HepG2 (cell line): ENCODE data around the gene DHX8. TPM values are rescaled to one million over a fixed set of nuclear protein-coding genes. Genes with fewer than 3 reads are reported as not detected.
A peak's percentile ranks its signal among the peaks of the same experiment; 100 is the strongest.

Experiments
- ARNT ChIP-seq: fragments of 450-650 bp; IDR thresholded peaks from 2 replicates; pipeline ENCODE4 v1.6.1; 2017
- BRD4 ChIP-seq: sonication (generic); formaldehyde crosslinking; IDR thresholded peaks from 2 replicates; pipeline ENCODE4 v1.4.0; 2020; ENCODE audit warnings: missing genetic modification reagents
- FOXA3 ChIP-seq: IDR thresholded peaks from 2 replicates; pipeline ENCODE4 v1.6.1; 2016; ENCODE audit warnings: missing genetic modification reagents, missing compliant biosample characterization
- GATAD2A ChIP-seq: IDR thresholded peaks from 2 replicates; pipeline ENCODE4 v1.6.1; 2016
- HNRNPL ChIP-seq: fragments of 200-400 bp; formaldehyde crosslinking; IDR thresholded peaks from 2 replicates; pipeline ENCODE4 v1.6.1; 2017; ENCODE audit warnings: mild to moderate bottlenecking, low read depth, low read length
- SIX4 ChIP-seq: sonication (generic); formaldehyde crosslinking; IDR thresholded peaks from 2 replicates; pipeline ENCODE4 v1.4.0; 2020; ENCODE audit warnings: missing genetic modification reagents
- SSRP1 ChIP-seq: IDR thresholded peaks from 2 replicates; pipeline ENCODE4 v1.6.1; 2016; ENCODE audit warnings: control low read depth
- SUZ12 ChIP-seq: fragments of 150-350 bp; IDR thresholded peaks from 2 replicates; pipeline ENCODE4 v1.6.1; 2014; ENCODE audit warnings: low read depth, low read length
- SYNCRIP ChIP-seq: fragments of 200-400 bp; formaldehyde crosslinking; IDR thresholded peaks from 2 replicates; pipeline ENCODE4 v1.6.1; 2018; ENCODE audit warnings: mild to moderate bottlenecking, low read depth, low read length; ENCODE audit not compliant: insufficient read depth
- TAF15 ChIP-seq: fragments of 200-400 bp; formaldehyde crosslinking; IDR thresholded peaks from one replicate; pipeline ENCODE4 v1.6.1; 2018; ENCODE audit warnings: mild to moderate bottlenecking, low read depth, low read length; ENCODE audit not compliant: poor library complexity, severe bottlenecking
- TBX2 ChIP-seq: sonication (generic); formaldehyde crosslinking; IDR thresholded peaks from 2 replicates; pipeline ENCODE4 v1.5.0; 2020; ENCODE audit warnings: missing genetic modification reagents, mild to moderate bottlenecking, borderline replicate concordance
- TFAP4 ChIP-seq: sonication (generic); IDR thresholded peaks from 2 replicates; pipeline ENCODE4 v1.6.1; 2016; ENCODE audit warnings: low read depth, borderline replicate concordance
- ZFAT ChIP-seq: sonication (generic); formaldehyde crosslinking; conservative IDR thresholded peaks from 2 replicates; pipeline ENCODE4 v1.8.1; 2023; ENCODE audit warnings: missing genetic modification reagents, inconsistent platforms
- ZNF224 ChIP-seq: sonication (generic); formaldehyde crosslinking; IDR thresholded peaks from 2 replicates; pipeline ENCODE4 v1.5.0; 2020; ENCODE audit warnings: mild to moderate bottlenecking, missing genetic modification reagents
- ZNF230 ChIP-seq: sonication (generic); formaldehyde crosslinking; IDR thresholded peaks from 2 replicates; pipeline ENCODE4 v1.4.0; 2020; ENCODE audit warnings: mild to moderate bottlenecking, missing genetic modification reagents
- polyA plus RNA-seq, 8 experiments: library from polyadenylated mRNA; depleted of rRNA in 3 of 8; stranded (reverse) in 7 of 8; unstranded in 1 of 8; fragments of >200 nt; fragmentation: Illumina TruSeq in 4 of 8; extraction: Trizol in 4 of 8; gene quantifications; 2 replicates each; pipeline versions ENCODE4 v1.2.1 to v1.2.3, GENCODE V29; 2011 to 2016; ENCODE audit warnings: low read depth in 4 of 8, missing spikeins in 1 of 8, mixed read lengths in 1 of 8; ENCODE audit not compliant: insufficient read depth in 1 of 8
- total RNA-seq, 5 experiments: library from RNA; depleted of rRNA; stranded (reverse); fragments of >200 nt; fragmentation: Illumina TruSeq; extraction: Trizol; gene quantifications; 2 replicates each; pipeline ENCODE4 v1.2.3, GENCODE V29; 2016; ENCODE audit warnings: low read depth in 1 of 5
- TF ChIP-seq, protein P1 (sequence below): sonication (generic); formaldehyde crosslinking; IDR thresholded peaks from 2 replicates; pipeline ENCODE4 v1.4.0; 2020; ENCODE audit warnings: missing genetic modification reagents
- TF ChIP-seq, protein P2 (sequence below): IDR thresholded peaks from 2 replicates; pipeline ENCODE4 v1.6.1; 2012; ENCODE audit warnings: low read depth, low read length, improper control_type of control experiment
- TF ChIP-seq, protein P3 (sequence below): IDR thresholded peaks from 2 replicates; pipeline ENCODE4 v1.6.1; 2012; ENCODE audit warnings: inconsistent platforms
- TF ChIP-seq, protein P4 (sequence below): sonication (generic); formaldehyde crosslinking; IDR thresholded peaks from 2 replicates; pipeline ENCODE4 v1.9.0; 2021; ENCODE audit warnings: missing genetic modification reagents, mild to moderate bottlenecking, borderline replicate concordance
- TF ChIP-seq, protein P5 (sequence below): sonication (generic); formaldehyde crosslinking; IDR thresholded peaks from 2 replicates; pipeline ENCODE4 v1.4.0; 2020; ENCODE audit warnings: mild to moderate bottlenecking, missing genetic modification reagents, borderline replicate concordance

DHX8 gene
- total and polyA plus RNA-seq, 2 of the 13 experiments (the other 11 are each of a cell fraction or from before 2014, with no cell fraction given) = 24.8 to 48.9 TPM

DNA sequence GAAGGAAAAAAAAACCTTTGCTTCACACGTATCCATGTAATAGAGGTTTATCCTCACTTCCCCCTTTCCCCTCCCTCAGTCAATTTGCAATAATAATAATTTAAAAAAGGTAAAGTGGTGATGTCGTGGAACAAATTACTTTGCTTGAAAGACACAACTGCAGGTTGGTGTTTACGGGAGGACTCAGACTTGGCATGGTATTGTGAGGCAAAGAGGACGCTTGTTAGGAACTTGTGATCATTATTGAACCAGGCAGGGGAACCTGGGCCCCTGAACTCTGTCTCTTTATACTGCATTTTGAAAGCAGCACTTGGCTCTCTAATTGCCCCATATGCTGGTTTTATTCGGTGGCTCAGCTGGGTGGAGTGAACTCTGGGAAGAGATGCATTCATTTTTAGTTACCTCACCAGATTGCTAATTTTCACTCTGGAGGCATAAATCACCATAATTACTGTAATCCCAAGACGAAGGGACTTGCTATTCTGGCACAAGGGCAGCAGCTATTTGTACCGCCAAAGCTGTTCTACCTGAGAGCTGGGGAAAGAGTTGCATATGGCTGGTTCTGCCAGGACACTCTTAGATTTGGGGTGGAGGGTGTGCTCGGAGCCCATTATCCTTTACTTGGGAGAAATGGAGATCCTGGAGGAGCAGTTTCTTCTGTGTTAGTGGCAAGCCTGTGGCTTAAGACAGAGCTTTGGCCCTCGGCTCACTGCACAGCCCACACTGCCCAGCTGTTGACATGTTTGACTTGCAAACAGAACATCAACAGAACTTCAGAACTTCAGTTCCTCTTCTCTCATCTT is 5.7 kb upstream of the DHX8 start (continued):
- TF ChIP-seq TAF15 = no peak
- TF ChIP-seq ZNF224 = no peak
- TF ChIP-seq, protein P1, sequence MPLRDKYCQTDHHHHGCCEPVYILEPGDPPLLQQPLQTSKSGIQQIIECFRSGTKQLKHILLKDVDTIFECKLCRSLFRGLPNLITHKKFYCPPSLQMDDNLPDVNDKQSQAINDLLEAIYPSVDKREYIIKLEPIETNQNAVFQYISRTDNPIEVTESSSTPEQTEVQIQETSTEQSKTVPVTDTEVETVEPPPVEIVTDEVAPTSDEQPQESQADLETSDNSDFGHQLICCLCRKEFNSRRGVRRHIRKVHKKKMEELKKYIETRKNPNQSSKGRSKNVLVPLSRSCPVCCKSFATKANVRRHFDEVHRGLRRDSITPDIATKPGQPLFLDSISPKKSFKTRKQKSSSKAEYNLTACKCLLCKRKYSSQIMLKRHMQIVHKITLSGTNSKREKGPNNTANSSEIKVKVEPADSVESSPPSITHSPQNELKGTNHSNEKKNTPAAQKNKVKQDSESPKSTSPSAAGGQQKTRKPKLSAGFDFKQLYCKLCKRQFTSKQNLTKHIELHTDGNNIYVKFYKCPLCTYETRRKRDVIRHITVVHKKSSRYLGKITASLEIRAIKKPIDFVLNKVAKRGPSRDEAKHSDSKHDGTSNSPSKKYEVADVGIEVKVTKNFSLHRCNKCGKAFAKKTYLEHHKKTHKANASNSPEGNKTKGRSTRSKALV = no peak
- TF ChIP-seq TFAP4 = peak; percentile 64
- TF ChIP-seq SYNCRIP = no peak
- TF ChIP-seq TBX2 (CRISPR knock-in tag) = peak; percentile 90
- peak; percentile 73 for TF ChIP-seq FOXA3 (CRISPR knock-in tag)
- TF ChIP-seq, protein P2, sequence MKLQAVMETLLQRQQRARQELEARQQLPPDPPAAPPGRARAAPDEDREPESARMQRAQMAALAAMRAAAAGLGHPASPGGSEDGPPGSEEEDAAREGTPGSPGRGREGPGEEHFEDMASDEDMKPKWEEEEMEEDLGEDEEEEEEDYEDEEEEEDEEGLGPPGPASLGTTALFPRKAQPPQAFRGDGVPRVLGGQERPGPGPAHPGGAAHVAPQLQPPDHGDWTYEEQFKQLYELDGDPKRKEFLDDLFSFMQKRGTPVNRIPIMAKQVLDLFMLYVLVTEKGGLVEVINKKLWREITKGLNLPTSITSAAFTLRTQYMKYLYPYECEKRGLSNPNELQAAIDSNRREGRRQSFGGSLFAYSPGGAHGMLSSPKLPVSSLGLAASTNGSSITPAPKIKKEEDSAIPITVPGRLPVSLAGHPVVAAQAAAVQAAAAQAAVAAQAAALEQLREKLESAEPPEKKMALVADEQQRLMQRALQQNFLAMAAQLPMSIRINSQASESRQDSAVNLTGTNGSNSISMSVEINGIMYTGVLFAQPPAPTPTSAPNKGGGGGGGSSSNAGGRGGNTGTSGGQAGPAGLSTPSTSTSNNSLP = peak; percentile 86
- TF ChIP-seq ZNF230 (CRISPR knock-in tag) = 0 out of 2 replicates have a peak, but pooled peaks have one; percentile 15
- TF ChIP-seq, protein P3, sequence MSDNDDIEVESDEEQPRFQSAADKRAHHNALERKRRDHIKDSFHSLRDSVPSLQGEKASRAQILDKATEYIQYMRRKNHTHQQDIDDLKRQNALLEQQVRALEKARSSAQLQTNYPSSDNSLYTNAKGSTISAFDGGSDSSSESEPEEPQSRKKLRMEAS = peak; percentile 20
- TF ChIP-seq, protein P4, sequence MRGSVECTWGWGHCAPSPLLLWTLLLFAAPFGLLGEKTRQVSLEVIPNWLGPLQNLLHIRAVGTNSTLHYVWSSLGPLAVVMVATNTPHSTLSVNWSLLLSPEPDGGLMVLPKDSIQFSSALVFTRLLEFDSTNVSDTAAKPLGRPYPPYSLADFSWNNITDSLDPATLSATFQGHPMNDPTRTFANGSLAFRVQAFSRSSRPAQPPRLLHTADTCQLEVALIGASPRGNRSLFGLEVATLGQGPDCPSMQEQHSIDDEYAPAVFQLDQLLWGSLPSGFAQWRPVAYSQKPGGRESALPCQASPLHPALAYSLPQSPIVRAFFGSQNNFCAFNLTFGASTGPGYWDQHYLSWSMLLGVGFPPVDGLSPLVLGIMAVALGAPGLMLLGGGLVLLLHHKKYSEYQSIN (CRISPR knock-in tag) = no peak
- TF ChIP-seq GATAD2A (CRISPR knock-in tag) = peak; percentile 84
- no peak for TF ChIP-seq HNRNPL
- TF ChIP-seq, protein P5, sequence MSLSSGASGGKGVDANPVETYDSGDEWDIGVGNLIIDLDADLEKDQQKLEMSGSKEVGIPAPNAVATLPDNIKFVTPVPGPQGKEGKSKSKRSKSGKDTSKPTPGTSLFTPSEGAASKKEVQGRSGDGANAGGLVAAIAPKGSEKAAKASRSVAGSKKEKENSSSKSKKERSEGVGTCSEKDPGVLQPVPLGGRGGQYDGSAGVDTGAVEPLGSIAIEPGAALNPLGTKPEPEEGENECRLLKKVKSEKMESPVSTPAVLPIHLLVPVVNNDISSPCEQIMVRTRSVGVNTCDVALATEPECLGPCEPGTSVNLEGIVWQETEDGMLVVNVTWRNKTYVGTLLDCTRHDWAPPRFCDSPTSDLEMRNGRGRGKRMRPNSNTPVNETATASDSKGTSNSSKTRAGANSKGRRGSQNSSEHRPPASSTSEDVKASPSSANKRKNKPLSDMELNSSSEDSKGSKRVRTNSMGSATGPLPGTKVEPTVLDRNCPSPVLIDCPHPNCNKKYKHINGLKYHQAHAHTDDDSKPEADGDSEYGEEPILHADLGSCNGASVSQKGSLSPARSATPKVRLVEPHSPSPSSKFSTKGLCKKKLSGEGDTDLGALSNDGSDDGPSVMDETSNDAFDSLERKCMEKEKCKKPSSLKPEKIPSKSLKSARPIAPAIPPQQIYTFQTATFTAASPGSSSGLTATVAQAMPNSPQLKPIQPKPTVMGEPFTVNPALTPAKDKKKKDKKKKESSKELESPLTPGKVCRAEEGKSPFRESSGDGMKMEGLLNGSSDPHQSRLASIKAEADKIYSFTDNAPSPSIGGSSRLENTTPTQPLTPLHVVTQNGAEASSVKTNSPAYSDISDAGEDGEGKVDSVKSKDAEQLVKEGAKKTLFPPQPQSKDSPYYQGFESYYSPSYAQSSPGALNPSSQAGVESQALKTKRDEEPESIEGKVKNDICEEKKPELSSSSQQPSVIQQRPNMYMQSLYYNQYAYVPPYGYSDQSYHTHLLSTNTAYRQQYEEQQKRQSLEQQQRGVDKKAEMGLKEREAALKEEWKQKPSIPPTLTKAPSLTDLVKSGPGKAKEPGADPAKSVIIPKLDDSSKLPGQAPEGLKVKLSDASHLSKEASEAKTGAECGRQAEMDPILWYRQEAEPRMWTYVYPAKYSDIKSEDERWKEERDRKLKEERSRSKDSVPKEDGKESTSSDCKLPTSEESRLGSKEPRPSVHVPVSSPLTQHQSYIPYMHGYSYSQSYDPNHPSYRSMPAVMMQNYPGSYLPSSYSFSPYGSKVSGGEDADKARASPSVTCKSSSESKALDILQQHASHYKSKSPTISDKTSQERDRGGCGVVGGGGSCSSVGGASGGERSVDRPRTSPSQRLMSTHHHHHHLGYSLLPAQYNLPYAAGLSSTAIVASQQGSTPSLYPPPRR (CRISPR knock-in tag) = no peak; the same call in 1 of the 2 replicates
- no peak for TF ChIP-seq ARNT
- no peak for TF ChIP-seq SUZ12
- no peak for TF ChIP-seq SSRP1 (CRISPR knock-in tag)
- no peak for TF ChIP-seq SIX4 (CRISPR knock-in tag)
- no peak for TF ChIP-seq BRD4 (CRISPR knock-in tag)
- TF ChIP-seq ZFAT = no peak
